Measurements from ENCODE around the gene SIRT3. TPM values are rescaled to one million over a fixed set of nuclear protein-coding genes. Genes with fewer than 3 reads are reported as not detected.
"Not testable (repeated sequence)": the region's sequence is repeated elsewhere in the genome, so short reads cannot be mapped to it uniquely, and the experiment has no call there.

The SIRT3 gene
- total RNA-seq, 1 donor from 2014 or later = 15.7 TPM

DNA sequence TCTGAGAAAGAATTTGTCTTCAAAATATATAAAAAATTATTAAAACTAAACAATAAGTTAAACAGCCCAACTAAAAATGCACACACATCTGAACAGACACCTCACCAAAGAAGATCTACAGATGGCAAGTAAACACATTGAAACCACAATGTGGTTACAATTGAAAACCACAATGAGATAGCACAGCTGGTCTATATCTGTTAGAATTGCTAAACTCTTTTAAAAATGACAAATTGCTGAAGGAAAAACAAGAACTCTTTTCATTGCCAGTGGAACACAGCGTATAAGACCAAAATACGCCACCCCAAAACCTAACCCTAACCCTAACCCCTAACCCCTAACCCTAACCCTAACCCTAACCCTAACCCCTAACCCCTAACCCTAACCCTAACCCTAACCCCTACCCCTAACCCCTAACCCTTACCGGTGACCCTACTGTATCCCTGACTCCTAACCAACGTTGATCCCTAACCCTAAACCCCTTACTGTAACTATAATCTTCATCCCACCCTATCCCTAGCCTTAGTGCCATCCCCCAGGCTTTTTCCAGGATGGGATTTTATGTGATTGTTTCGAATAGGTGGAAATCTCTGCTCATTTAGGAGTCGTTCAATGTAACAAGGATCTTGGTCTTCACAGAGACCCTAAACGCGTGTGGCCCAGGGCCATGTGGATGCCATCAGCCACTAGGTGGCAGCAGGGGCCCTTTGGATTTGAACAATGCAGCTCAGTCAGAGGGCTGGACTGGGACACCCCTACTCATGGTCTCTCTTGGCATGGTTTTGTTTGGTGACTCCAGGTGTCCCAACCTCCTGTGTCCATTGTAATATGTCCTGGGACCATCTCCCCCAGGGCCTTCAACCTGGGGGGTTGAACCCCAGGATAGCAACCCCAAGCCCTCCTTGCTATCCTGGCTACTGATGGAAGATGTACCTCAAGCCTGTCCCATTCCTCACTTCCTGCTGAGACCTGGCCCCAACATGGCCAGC lies 44.4 kb downstream of the SIRT3 start:
- H3K36me3 ChIP-seq; H3K4me1 ChIP-seq; H3K9me3 ChIP-seq; H3K4me3 ChIP-seq; H3K27ac ChIP-seq; intact Hi-C loops (cut with DNase I); H3K27me3 ChIP-seq: not testable (repeated sequence)
- DNase-seq (peak; percentile 63), ATAC-seq (peak; percentile 66)
- TF ChIP-seq, protein P1, sequence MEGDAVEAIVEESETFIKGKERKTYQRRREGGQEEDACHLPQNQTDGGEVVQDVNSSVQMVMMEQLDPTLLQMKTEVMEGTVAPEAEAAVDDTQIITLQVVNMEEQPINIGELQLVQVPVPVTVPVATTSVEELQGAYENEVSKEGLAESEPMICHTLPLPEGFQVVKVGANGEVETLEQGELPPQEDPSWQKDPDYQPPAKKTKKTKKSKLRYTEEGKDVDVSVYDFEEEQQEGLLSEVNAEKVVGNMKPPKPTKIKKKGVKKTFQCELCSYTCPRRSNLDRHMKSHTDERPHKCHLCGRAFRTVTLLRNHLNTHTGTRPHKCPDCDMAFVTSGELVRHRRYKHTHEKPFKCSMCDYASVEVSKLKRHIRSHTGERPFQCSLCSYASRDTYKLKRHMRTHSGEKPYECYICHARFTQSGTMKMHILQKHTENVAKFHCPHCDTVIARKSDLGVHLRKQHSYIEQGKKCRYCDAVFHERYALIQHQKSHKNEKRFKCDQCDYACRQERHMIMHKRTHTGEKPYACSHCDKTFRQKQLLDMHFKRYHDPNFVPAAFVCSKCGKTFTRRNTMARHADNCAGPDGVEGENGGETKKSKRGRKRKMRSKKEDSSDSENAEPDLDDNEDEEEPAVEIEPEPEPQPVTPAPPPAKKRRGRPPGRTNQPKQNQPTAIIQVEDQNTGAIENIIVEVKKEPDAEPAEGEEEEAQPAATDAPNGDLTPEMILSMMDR (IDR thresholded peaks at IDR 0.05) = peak; percentile 45

DNA sequence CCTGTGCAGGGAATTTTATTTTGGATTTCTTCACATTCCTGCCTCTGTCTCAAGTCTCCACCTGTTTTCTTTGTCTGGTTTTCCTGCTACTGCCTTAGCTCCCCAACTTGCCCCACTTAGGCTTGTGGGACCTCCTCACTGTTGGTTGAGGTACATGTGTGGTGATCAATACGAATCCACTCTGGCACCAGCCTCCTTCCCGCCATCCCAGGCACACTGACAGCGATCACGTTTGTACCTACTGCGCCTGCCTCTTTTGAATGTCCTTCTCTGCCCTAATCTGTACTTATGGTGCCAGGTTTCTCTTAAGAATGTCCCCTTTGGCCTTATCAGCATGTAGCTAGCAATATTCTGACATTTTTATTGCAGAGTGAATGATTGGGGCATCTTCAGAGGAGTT lies 45.6 kb downstream of the SIRT3 start:
- H3K36me3 ChIP-seq; ATAC-seq; H3K27me3 ChIP-seq; H3K4me3 ChIP-seq; H3K9me3 ChIP-seq; H3K4me1 ChIP-seq; H3K27ac ChIP-seq; intact Hi-C loops (cut with DNase I): not testable (repeated sequence)
- peak; percentile 38 for DNase-seq

DNA sequence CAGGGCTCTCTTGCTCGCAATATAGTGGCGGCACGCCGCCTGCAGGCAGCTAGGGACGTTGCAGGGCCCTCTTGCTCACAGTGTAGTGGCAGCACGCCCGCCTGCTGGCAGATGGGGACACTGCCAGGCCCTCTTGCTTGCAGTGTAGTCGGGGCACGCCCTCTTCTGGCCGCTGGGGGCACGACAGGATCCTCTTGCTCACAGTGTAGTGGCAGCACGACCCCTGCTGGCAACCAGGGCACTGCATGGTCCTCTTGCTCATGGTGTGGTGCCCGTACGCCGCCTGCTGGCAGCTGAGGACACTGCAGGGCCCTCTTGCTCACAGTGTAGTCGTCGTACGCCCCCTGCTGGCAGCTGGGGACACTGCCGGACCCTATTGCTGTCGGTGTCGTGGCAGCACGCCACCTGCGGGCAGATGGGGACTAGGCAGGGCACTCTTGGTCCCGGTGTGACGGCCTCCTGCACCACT lies 46.3 kb downstream of the SIRT3 start:
- intact Hi-C loops (cut with DNase I); H3K27ac ChIP-seq; H3K36me3 ChIP-seq; H3K4me3 ChIP-seq; H3K27me3 ChIP-seq; H3K4me1 ChIP-seq; H3K9me3 ChIP-seq: not testable (repeated sequence)
- TF ChIP-seq, protein P1 (IDR thresholded peaks at IDR 0.05) = peak; percentile 24
- DNase-seq = peak; percentile 70
- ATAC-seq = peak; percentile 90

DNA sequence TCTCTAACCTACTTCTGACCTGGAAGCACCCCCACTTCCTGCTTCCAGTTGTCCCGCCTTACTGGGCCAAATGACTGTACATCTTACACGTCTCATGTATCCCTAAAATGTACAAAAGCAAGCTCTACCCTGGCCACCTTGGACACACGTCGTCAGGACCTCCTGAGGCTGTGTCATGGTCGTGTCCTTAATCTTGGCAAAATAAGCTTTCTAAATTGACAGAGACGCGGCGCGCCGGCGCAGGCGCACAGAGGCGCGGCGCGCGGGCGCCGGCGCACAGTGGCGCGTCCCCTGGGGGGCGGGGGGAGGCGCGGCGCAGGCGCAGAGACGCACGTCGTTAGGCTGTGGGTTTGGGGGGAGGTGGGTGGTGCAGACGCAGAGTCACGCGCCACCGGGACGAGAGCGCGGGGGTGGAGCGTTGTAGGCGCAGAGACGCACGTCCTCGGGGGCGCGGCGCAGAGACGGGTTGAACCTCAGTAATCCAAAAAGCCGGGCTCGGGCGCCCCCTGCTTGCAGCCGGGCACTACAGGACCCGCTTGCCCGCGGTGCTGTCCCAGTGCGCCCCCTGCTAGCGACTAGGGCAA lies 46.9 kb downstream of the SIRT3 start:
- H3K27me3 ChIP-seq; H3K36me3 ChIP-seq; H3K4me1 ChIP-seq; H3K9me3 ChIP-seq; intact Hi-C loops (cut with DNase I); H3K27ac ChIP-seq; H3K4me3 ChIP-seq: not testable (repeated sequence)
- DNase-seq = peak; percentile 64
- ATAC-seq = peak; percentile 53
- TF ChIP-seq, protein P1 (IDR thresholded peaks at IDR 0.05) = peak; percentile 3

DNA sequence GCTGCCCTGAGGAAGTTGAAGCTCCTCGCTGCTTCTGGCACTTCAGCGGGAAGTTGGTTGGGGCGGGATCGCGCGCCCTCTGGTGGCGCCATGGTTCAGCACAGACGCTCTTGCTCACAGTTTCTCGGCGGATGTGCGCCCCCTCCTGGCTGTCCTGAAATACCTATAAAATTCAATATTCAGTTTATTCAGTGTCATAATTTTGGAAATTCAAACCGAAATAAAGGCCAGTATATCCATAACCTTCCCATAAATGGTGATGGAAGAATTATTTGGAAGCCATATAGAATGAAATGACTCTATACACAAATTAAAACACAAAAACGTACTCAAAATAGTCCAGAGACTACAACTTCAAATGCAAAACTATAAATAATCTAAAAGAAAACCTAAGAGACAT lies 55.9 kb downstream of the SIRT3 start:
- H3K9me3 ChIP-seq; H3K27ac ChIP-seq; intact Hi-C loops (cut with DNase I); H3K4me3 ChIP-seq; DNase-seq; ATAC-seq; H3K27me3 ChIP-seq; H3K36me3 ChIP-seq; H3K4me1 ChIP-seq: not testable (repeated sequence)
- TF ChIP-seq, protein P1 (IDR thresholded peaks at IDR 0.05) = peak; percentile 46

Other genes starting within 250 kb of the SIRT3 start
- not detected for gene SCGB1C1, start 43.3 kb downstream of the SIRT3 start, total RNA-seq
- gene BET1L, start 28.9 kb downstream of the SIRT3 start, total RNA-seq = 57.9 TPM
- 91.8 TPM for gene RIC8A, start 28.6 kb downstream of the SIRT3 start, total RNA-seq
- 89.9 TPM for gene PSMD13, start 634 bp upstream of the SIRT3 start, total RNA-seq
- gene NLRP6, start 42.1 kb upstream of the SIRT3 start, total RNA-seq = 1.7 TPM
- gene PGGHG, start 52.8 kb upstream of the SIRT3 start, total RNA-seq = 105 TPM
- gene IFITM5, start 63.2 kb upstream of the SIRT3 start, total RNA-seq = not detected
- gene IFITM2, start 71.5 kb upstream of the SIRT3 start, total RNA-seq = 521 TPM
- gene IFITM1, start 77.7 kb upstream of the SIRT3 start, total RNA-seq = 128 TPM
- gene IFITM3, start 84.5 kb upstream of the SIRT3 start, total RNA-seq = 692 TPM
- 1.9 TPM for gene B4GALNT4, start 133.2 kb upstream of the SIRT3 start, total RNA-seq
- 40.4 TPM for gene PKP3, start 157.9 kb upstream of the SIRT3 start, total RNA-seq
- gene SIGIRR, start 178.7 kb upstream of the SIRT3 start, total RNA-seq = 80.9 TPM
- 22.4 TPM for gene ANO9, start 205.7 kb upstream of the SIRT3 start, total RNA-seq
- gene PTDSS2, start 213.9 kb upstream of the SIRT3 start, total RNA-seq = 31.1 TPM